SK-N-MC (cell line): ENCODE measurements around the gene EFNA2.

ENCODE experiments used
- EZH2 ChIP-seq: fragments of 200-600 bp; sonication (generic); IDR thresholded peaks from one replicate; pipeline ENCODE4 v1.6.1; 2017; ENCODE audit warnings: antibody characterized with exemption
- POLR2AphosphoS5 ChIP-seq: IDR thresholded peaks from 2 replicates; pipeline ENCODE4 v1.6.1; 2012; ENCODE audit warnings: mild to moderate bottlenecking, low read depth, low read length, borderline replicate concordance

GRCh38 chr19:1308718-1309117 lies 23.0 kb downstream of the EFNA2 start:
- TF ChIP-seq POLR2AphosphoS5 (no peak), EZH2 (no peak)
